Activated T-helper 2 cell treated with anti-CD3 and anti-CD28 coated beads, Interferon-gamma antibody, Interleukin-2, Interleukin-4, amounts not matched to agents 10 μg/mL and 5 μg/mL and 100 μg/mL, durations not matched to agents 14 hours and 24 hours and 36 hours (primary cell): ENCODE results near the gene AQP5. TPM values are rescaled to one million over a fixed set of nuclear protein-coding genes. Genes with fewer than 3 reads are reported as not detected.

Experiments used
- DNase-seq: peaks from one replicate; pipeline ENCODE4 v3.0.0; 2021; ENCODE audit warnings: low spot score
- H3K27ac Mint-ChIP-seq: one replicate; pipeline ENCODE4 v1.8.0; 2021; ENCODE audit warnings: mixed read lengths
- H3K27me3 Mint-ChIP-seq: one replicate; pipeline ENCODE4 v1.8.0; 2021; ENCODE audit warnings: low read depth, mixed read lengths
- H3K36me3 Mint-ChIP-seq: one replicate; pipeline ENCODE4 v1.8.0; 2021; ENCODE audit warnings: low read depth, mixed read lengths
- H3K4me1 Mint-ChIP-seq: one replicate; pipeline ENCODE4 v1.8.0; 2021; ENCODE audit warnings: low read depth, mixed read lengths
- H3K4me3 Mint-ChIP-seq: one replicate; pipeline ENCODE4 v1.8.0; 2021; ENCODE audit warnings: low read depth, mild to moderate bottlenecking, moderate library complexity, mixed read lengths
- H3K9me3 Mint-ChIP-seq: one replicate; pipeline ENCODE4 v1.8.0; 2021; ENCODE audit warnings: mixed read lengths
- intact Hi-C: fragments of 100-400 bp; cut with micrococcal nuclease; formaldehyde crosslinking; loops from one replicate; pipeline ENCODE4 v1.15.1; 2023
- total RNA-seq: library from RNA; stranded (reverse); gene quantifications from 2 replicates; pipeline ENCODE4 v1.2.3, GENCODE V29; 2022

AQP5 gene
- total RNA-seq, 1 donor from 2014 or later, result not detected

GRCh38 chr12:49955899-49956662 lies 5.6 kb upstream of the AQP5 start:
- Mint-ChIP-seq H3K4me3 (no peak overlapping the region), H3K9me3 (no peaks in the 10 kb centered on the region), H3K36me3 (peaks cover 3% of the 10 kb centered on the region), H3K27me3 (peaks cover 63% of the 10 kb centered on the region), H3K4me1 (peaks cover 7% of the 10 kb centered on the region), H3K27ac (no peak overlapping the region)
- intact Hi-C loops, result no loop called here
- no peak for DNase-seq

GRCh38 chr12:49956663-49957569 lies 4.8 kb upstream of the AQP5 start:
- DNase-seq, result no peak
- intact Hi-C loops, result no loop called here
- peaks cover 7% of the 10 kb centered on the region for H3K4me1 Mint-ChIP-seq
- no peak overlapping the region for H3K4me3 Mint-ChIP-seq
- no peaks in the 10 kb centered on the region for H3K9me3 Mint-ChIP-seq
- H3K27ac Mint-ChIP-seq, result no peak overlapping the region
- peaks cover 63% of the 10 kb centered on the region for H3K27me3 Mint-ChIP-seq
- peaks cover 3% of the 10 kb centered on the region for H3K36me3 Mint-ChIP-seq

DNA sequence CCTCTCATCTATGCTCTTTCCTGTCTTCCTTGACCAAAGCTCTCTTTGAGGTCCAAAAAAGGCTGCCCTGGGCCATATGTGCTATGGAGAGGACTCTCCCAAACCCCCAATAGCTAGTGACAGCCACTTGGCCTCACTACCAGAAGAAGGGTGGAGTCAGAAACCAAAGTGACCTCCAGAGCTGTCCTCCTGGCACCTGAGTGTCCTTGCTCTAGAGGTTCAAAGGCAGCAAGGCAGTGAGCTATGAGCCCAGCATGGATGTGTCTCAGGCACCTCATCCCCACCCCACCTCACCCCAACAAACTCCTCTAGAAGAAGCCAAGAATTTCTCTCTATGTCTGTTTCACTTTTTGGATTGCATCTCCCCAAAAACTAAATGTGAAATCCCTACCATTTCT lies 4.1 kb upstream of the AQP5 start:
- Mint-ChIP-seq H3K27ac (no peak overlapping the region), H3K4me1 (peaks cover 7% of the 10 kb centered on the region), H3K4me3 (no peak overlapping the region), H3K27me3 (peaks cover 65% of the 10 kb centered on the region), H3K9me3 (no peaks in the 10 kb centered on the region), H3K36me3 (peaks cover 3% of the 10 kb centered on the region)
- intact Hi-C loops, result no loop called here
- DNase-seq, result no peak

- Mint-ChIP-seq H3K27me3 (peaks cover 69% of the 10 kb centered on the region), H3K36me3 (peaks cover 3% of the 10 kb centered on the region), H3K9me3 (no peaks in the 10 kb centered on the region), H3K27ac (no peak overlapping the region), H3K4me1 (peaks cover 7% of the 10 kb centered on the region), H3K4me3 (no peak overlapping the region)
- DNase-seq, result no peak
- intact Hi-C loops, result no loop called here
Observed at GRCh38 chr12:49959685-49960473, 1.8 kb upstream of the AQP5 start.

GRCh38 chr12:49960474-49961110 lies 1.1 kb upstream of the AQP5 start:
- DNase-seq, result no peak
- intact Hi-C loops, result no loop called here
- peak overlapping the region; percentile 53 for H3K4me3 Mint-ChIP-seq

GRCh38 chr12:49961993-49962764 lies 507 bp downstream of the AQP5 start:
- intact Hi-C loops, result no loop called here
- DNase-seq, result no peak
- Mint-ChIP-seq H3K36me3 (peaks cover 3% of the 10 kb centered on the region), H3K4me1 (peaks cover 10% of the 10 kb centered on the region), H3K27me3 (peaks cover 67% of the 10 kb centered on the region), H3K4me3 (no peak overlapping the region), H3K9me3 (no peaks in the 10 kb centered on the region), H3K27ac (no peak overlapping the region)

More at GRCh38 chr12:49960474-49961110, 1.1 kb upstream of the AQP5 start:
- Mint-ChIP-seq H3K36me3 (peaks cover 3% of the 10 kb centered on the region), H3K4me1 (peaks cover 7% of the 10 kb centered on the region), H3K27me3 (peaks cover 71% of the 10 kb centered on the region), H3K9me3 (no peaks in the 10 kb centered on the region), H3K27ac (no peak overlapping the region)

DNA sequence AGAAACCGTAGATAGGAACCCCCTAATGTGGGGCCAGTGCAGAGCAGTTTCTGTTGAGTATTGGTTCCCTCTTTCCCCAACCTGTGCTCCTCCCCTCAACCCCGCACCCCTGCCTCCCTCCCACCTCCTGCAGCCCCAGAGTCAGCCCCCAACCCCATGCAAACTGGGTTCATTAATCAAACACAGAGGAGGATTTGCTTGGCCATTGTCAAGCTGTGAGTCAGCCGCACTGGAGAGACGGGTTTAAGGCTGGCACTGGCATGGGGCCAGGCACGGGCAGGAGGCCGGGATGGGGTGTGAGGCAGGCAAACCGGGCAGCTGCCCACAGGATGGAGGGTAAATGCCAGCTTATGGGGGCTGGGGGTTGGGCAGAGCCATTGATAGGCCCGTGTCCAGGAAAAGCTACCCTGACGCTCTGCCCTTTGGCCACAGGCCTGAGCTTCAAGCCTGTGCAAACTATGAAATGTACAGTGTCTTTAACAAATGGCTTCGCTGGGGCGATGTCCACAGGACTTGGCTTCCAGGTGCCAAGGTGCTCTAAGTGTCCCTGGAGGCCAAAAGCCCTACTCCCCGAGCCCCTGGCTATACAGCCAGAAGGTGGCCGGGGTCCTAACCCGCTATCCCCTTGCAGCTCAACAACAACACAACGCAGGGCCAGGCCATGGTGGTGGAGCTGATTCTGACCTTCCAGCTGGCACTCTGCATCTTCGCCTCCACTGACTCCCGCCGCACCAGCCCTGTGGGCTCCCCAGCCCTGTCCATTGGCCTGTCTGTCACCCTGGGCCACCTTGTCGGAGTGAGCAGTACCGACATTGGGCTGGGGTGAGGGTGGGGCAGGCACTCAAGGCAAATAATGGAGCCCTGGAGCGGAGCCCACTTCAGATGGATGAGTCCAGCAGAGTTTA lies 1.4 kb downstream of the AQP5 start:
- Mint-ChIP-seq H3K36me3 (peaks cover 3% of the 10 kb centered on the region), H3K4me1 (peaks cover 13% of the 10 kb centered on the region), H3K27me3 (peaks cover 58% of the 10 kb centered on the region), H3K4me3 (no peak overlapping the region), H3K9me3 (no peaks in the 10 kb centered on the region), H3K27ac (no peak overlapping the region)
- intact Hi-C loops, result no loop called here
- no peak for DNase-seq

DNA sequence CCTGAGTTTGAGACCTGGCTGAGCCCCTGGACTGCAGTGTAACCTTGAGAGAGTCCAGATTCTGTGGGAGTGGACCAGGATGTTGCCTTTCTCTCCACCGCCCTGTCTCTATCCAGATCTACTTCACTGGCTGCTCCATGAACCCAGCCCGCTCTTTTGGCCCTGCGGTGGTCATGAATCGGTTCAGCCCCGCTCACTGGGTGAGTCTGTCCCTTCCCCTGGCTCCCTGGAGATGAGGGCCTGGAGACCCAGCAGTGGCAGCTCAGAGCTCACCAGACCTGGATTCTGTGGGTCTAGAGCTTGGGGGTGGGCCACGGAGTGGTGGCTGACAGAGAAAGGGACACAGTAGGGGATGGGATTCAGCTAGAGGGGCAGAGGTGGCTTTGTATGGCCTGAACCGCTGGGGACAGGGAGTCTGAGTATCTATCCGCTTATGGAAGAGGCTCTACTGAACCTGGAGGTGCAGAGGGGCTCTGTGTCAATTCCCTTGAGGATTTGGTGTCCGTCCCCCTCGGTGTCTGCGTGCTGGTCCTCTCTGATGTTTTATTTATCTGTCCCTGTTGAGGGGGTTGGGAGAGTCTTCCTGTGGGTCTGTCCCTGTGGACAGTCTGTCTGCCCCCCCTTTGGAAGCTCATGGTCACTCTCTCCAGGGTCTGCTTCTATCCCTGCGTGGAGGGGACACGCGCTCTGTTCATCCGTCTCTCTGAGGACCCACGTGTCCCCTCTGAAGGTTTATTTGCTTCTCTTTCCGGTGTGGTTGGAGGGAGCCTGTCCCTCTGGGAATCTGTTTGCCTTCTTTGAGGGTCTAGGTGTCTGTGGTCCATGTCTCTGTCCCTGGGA lies 2.5 kb downstream of the AQP5 start:
- Mint-ChIP-seq H3K27ac (no peak overlapping the region), H3K4me3 (no peak overlapping the region), H3K27me3 (peaks cover 48% of the 10 kb centered on the region), H3K36me3 (peaks cover 3% of the 10 kb centered on the region), H3K4me1 (peaks cover 13% of the 10 kb centered on the region), H3K9me3 (no peaks in the 10 kb centered on the region)
- intact Hi-C loops, result no loop called here
- DNase-seq, result no peak

DNA sequence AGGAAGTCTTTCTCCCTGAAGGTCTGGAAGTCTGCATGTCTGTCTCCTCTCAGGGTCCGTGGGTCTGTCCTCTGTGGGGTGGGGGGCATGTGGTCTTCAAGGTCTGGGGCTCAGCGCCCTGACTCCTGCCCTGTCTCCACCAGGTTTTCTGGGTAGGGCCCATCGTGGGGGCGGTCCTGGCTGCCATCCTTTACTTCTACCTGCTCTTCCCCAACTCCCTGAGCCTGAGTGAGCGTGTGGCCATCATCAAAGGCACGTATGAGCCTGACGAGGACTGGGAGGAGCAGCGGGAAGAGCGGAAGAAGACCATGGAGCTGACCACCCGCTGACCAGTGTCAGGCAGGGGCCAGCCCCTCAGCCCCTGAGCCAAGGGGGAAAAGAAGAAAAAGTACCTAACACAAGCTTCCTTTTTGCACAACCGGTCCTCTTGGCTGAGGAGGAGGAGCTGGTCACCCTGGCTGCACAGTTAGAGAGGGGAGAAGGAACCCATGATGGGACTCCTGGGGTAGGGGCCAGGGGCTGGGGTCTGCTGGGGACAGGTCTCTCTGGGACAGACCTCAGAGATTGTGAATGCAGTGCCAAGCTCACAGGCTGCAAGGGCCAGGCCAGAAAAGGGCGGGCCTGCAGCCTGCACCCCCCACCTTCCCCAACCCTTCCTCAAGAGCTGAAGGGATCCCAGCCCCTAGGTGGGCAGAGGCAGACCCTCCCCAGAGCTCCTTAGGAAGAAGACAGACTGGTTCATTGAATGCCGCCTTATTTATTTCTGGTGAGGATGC lies 3.4 kb downstream of the AQP5 start:
- peaks cover 13% of the 10 kb centered on the region for H3K4me1 Mint-ChIP-seq
- no peaks in the 10 kb centered on the region for H3K9me3 Mint-ChIP-seq
- DNase-seq, result no peak
- intact Hi-C loops, result no loop called here
- no peak overlapping the region for H3K4me3 Mint-ChIP-seq
- peaks cover 40% of the 10 kb centered on the region for H3K27me3 Mint-ChIP-seq
- H3K36me3 Mint-ChIP-seq, result peaks cover 3% of the 10 kb centered on the region
- no peak overlapping the region for H3K27ac Mint-ChIP-seq

DNA sequence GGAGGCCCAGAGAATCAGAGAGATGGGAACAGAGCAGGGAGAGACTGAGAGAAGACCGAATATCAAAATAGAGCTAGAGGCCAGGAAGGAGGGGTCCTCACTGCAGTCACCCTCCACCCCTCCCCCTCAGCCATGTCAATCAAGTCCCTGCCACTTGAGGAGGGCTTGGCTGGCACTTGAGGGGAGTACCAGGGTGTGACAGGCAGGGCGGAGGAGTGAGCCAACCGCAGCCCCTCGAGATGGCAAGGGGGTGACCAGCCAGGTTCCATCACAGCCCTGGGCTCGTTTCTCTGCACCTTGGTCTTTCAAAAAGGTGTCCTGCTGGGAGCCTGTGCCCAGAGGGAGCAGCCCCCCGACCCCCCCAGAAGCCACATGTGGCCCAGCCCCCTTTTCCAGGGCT lies 4.2 kb downstream of the AQP5 start:
- intact Hi-C loops, result no loop called here
- H3K36me3 Mint-ChIP-seq, result no peaks in the 10 kb centered on the region
- peaks cover 6% of the 10 kb centered on the region for H3K4me1 Mint-ChIP-seq
- H3K27me3 Mint-ChIP-seq, result peaks cover 32% of the 10 kb centered on the region
- H3K9me3 Mint-ChIP-seq, result no peaks in the 10 kb centered on the region
- DNase-seq, result no peak
- H3K27ac Mint-ChIP-seq, result no peak overlapping the region
- H3K4me3 Mint-ChIP-seq, result no peak overlapping the region
